ENCODE data around the gene PHACTR4. TPM values are rescaled to one million over a fixed set of nuclear protein-coding genes. Genes with fewer than 3 reads are reported as not detected.

PHACTR4 gene
- total RNA-seq, 6 donors from 2014 or later = 28.8 to 38.7 (median 33.9) TPM

DNA sequence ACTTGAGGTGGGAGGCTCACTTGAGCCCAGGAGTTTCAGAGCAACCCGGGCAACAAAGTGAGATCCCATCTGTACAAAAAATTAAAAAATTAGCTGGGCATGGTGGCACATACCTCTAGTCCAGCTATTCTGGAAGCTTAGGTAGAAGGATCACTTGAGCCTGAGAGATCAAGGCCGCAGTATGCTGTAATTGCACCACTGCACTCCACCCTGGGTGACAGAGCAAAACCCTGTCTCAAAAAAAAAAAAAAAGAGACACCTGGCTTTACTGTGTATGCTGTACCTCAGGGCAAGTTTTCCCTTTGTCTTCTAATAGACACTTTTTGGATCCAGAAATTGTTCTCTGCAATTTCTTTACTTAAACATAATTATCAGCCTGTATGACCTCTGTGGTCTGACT, 113.2 kb downstream of the PHACTR4 start:
- Histone ChIP-seq H3K9me3 (no peaks in the 10 kb centered on the region), H3K36me3 (peaks cover 12 to 86% (median 44%) of the 10 kb centered on the region in 4 donors), H3K4me1 (no peaks in the 10 kb centered on the region), H3K27ac (no peak overlapping the region), H3K4me3 (no peak overlapping the region), H3K27me3 (no peaks in the 10 kb centered on the region)
- ATAC-seq (ENCODE audit: low FRiP score in 2 of 2) = no peak
- TF ChIP-seq POLR2A (IDR thresholded peaks at IDR 0.05) (no peak), POLR2AphosphoS5 (IDR thresholded peaks at IDR 0.05) (no peak), EP300 (IDR thresholded peaks at IDR 0.05) (no peak)
- TF ChIP-seq, protein P1, sequence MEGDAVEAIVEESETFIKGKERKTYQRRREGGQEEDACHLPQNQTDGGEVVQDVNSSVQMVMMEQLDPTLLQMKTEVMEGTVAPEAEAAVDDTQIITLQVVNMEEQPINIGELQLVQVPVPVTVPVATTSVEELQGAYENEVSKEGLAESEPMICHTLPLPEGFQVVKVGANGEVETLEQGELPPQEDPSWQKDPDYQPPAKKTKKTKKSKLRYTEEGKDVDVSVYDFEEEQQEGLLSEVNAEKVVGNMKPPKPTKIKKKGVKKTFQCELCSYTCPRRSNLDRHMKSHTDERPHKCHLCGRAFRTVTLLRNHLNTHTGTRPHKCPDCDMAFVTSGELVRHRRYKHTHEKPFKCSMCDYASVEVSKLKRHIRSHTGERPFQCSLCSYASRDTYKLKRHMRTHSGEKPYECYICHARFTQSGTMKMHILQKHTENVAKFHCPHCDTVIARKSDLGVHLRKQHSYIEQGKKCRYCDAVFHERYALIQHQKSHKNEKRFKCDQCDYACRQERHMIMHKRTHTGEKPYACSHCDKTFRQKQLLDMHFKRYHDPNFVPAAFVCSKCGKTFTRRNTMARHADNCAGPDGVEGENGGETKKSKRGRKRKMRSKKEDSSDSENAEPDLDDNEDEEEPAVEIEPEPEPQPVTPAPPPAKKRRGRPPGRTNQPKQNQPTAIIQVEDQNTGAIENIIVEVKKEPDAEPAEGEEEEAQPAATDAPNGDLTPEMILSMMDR (IDR thresholded peaks at IDR 0.05) = no peak
- no peak for DNase-seq
- 94 to 96% methylated on average over 2 of the region's 2 CpGs for WGBS, 2 donors

DNA sequence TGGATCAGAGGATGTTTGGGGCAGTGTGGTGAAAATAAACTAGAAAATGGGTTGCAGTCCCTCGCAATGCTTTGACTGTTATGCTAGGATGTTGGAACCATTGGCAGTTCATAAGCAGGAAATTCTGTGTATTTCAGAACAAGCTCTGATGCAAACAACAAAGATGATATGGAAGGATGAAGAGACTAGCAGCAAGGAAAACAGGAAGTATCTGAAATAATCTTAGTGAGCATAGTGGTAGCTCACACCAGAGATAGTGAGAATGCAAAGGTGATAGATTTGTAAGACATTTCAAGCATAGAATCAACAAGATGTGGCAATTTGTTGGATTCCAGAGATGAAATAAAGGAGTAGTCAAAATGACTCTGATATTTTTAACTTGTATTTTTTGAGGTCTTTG, 125.2 kb downstream of the PHACTR4 start:
- 64 to 68% methylated on average over 1 of the region's 1 CpG for WGBS, 2 donors
- peak overlapping the region in 1 of 4 donors; percentile 48 for H3K27ac ChIP-seq
- no peaks in the 10 kb centered on the region for H3K27me3 ChIP-seq
- TF ChIP-seq, protein P1 (IDR thresholded peaks at IDR 0.05) = no peak
- no peak for TF ChIP-seq EP300 (IDR thresholded peaks at IDR 0.05)
- TF ChIP-seq POLR2AphosphoS5 (IDR thresholded peaks at IDR 0.05) = no peak
- TF ChIP-seq POLR2A (IDR thresholded peaks at IDR 0.05) = no peak
- H3K36me3 ChIP-seq = peaks cover 0 to 89% (median 50%) of the 10 kb centered on the region in 4 donors
- no peaks in the 10 kb centered on the region for H3K9me3 ChIP-seq
- no peak for DNase-seq
- no peak overlapping the region for H3K4me3 ChIP-seq
- no peak for ATAC-seq (ENCODE audit: low FRiP score in 2 of 2)
- no peaks in the 10 kb centered on the region for H3K4me1 ChIP-seq

DNA sequence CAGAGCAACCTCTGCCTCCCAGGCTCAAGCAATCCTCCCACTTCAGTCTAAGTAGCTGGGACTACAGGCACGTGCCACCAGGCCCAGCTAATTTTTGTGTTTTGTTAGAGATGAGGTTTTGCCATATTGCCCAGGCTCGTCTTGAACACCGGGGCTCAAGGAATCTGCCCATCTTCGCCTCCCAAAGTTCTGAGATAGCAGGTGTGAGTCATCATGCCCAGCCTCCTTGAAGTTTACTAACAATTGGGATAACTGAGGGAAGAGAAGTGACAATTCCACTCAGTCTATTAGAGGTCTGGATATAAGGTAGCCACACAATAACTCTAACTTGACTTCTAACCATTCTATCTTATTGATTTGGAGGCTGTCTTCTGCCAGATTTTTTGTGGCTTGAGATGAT, 130.0 kb downstream of the PHACTR4 start:
- 84 to 88% methylated on average over 4 of the region's 4 CpGs for WGBS, 2 donors
- TF ChIP-seq POLR2A (IDR thresholded peaks at IDR 0.05) = no peak
- TF ChIP-seq, protein P1 (IDR thresholded peaks at IDR 0.05) = no peak
- no peak for TF ChIP-seq POLR2AphosphoS5 (IDR thresholded peaks at IDR 0.05)
- no peak for TF ChIP-seq EP300 (IDR thresholded peaks at IDR 0.05)
- H3K9me3 ChIP-seq = no peaks in the 10 kb centered on the region
- DNase-seq = no peak
- H3K4me3 ChIP-seq = no peak overlapping the region
- H3K27ac ChIP-seq = no peak overlapping the region
- no peaks in the 10 kb centered on the region for H3K27me3 ChIP-seq
- no peak for ATAC-seq (ENCODE audit: low FRiP score in 2 of 2)
- H3K4me1 ChIP-seq = no peaks in the 10 kb centered on the region
- peaks cover 0 to 40% (median 18%) of the 10 kb centered on the region in 4 donors for H3K36me3 ChIP-seq

DNA sequence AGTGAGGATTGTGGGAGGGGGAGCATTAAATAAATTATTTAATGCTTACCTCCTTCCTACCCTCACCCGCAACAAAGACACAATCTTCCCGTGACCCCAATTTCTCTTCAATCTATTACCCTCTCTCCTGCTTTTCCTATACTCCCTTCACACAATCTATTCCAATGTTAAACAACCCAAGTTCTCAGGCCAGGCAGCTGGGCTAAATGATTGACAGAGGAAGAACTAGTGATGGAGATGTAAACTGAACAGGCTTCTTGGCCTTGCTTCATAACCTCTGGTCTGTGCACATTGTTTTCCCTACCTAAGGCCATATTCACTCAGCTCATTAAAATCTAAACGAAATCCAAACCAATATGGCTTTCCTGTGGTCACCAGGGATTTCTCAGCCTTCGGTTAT, 132.4 kb downstream of the PHACTR4 start:
- no peak overlapping the region for H3K4me3 ChIP-seq
- H3K4me1 ChIP-seq = peaks cover 2 to 3% (median 3%) of the 10 kb centered on the region in 4 donors
- DNase-seq (no peak), ATAC-seq (ENCODE audit: low FRiP score in 2 of 2) (no peak)
- TF ChIP-seq, protein P1 (IDR thresholded peaks at IDR 0.05) = no peak
- TF ChIP-seq EP300 (IDR thresholded peaks at IDR 0.05) (no peak), POLR2AphosphoS5 (IDR thresholded peaks at IDR 0.05) (no peak), POLR2A (IDR thresholded peaks at IDR 0.05) (no peak)
- no peak overlapping the region for H3K27ac ChIP-seq
- H3K36me3 ChIP-seq = peaks cover 0 to 18% (median 8%) of the 10 kb centered on the region in 4 donors
- no peaks in the 10 kb centered on the region for H3K9me3 ChIP-seq
- 79 to 81% methylated on average over 4 of the region's 4 CpGs for WGBS, 2 donors
- no peaks in the 10 kb centered on the region for H3K27me3 ChIP-seq

DNA sequence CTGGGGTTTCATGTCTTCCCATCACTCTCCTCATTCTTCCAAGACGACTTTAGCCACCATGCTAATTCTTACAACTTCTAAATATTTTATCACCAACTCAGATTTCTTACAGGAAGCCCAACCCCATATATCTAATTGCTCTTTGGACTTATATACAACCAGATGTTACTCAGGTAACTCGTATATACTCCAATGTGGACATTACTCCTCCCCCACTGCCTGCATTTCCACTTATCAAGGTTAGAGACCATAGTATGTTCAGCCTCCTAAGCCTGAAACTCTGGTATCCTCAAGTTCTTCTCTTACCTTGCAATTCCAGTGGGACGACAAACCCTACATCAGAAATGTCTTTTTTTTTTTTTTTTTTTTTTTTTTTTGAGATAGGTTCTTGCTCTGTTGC, 133.6 kb downstream of the PHACTR4 start:
- TF ChIP-seq POLR2AphosphoS5 (IDR thresholded peaks at IDR 0.05) (no peak), POLR2A (IDR thresholded peaks at IDR 0.05) (no peak)
- peaks cover 0 to 16% (median under 1%) of the 10 kb centered on the region in 4 donors for H3K36me3 ChIP-seq
- peaks cover 9 to 15% (median 14%) of the 10 kb centered on the region in 4 donors for H3K4me1 ChIP-seq
- no peak for ATAC-seq (ENCODE audit: low FRiP score in 2 of 2)
- WGBS, 2 donors = 76 to 87% methylated on average over 3 of the region's 3 CpGs
- no peak for DNase-seq
- no peak overlapping the region for H3K27ac ChIP-seq
- no peaks in the 10 kb centered on the region for H3K9me3 ChIP-seq
- H3K4me3 ChIP-seq = no peak overlapping the region
- H3K27me3 ChIP-seq = no peaks in the 10 kb centered on the region
